Esophagus (tissue), 2 donors: ENCODE results near the gene LSG1. TPM values are rescaled to one million over a fixed set of nuclear protein-coding genes. Genes with fewer than 3 reads are reported as not detected.

Experiments
- H3K27ac ChIP-seq, 2 donors: one replicate each; pipeline ENCODE4 v1.5.1; 2013; ENCODE audit warnings: low read depth in 2 of 2, mild to moderate bottlenecking in 2 of 2, inconsistent platforms in 1 of 2, low read length in 1 of 2, moderate library complexity in 1 of 2
- H3K27me3 ChIP-seq, 2 donors: one replicate each; pipeline ENCODE4 v1.6.1; 2013; ENCODE audit warnings: low read length in 2 of 2, control low read depth in 1 of 2, mild to moderate bottlenecking in 1 of 2; ENCODE audit not compliant: insufficient read depth in 2 of 2, control insufficient read depth in 1 of 2
- H3K36me3 ChIP-seq, 2 donors: one replicate each; pipeline ENCODE4 v1.6.1; 2013; ENCODE audit warnings: low read length in 1 of 2; ENCODE audit not compliant: control insufficient read depth in 2 of 2, insufficient read depth in 2 of 2
- H3K4me1 ChIP-seq, 2 donors: one replicate each; pipeline ENCODE4 v1.6.1; 2013; ENCODE audit warnings: low read length in 1 of 2; ENCODE audit not compliant: control insufficient read depth in 2 of 2, insufficient read depth in 2 of 2
- H3K4me3 ChIP-seq, 2 donors: one replicate each; pipeline ENCODE4 v1.5.1; 2013; ENCODE audit warnings: low read length in 2 of 2, mild to moderate bottlenecking in 2 of 2, low read depth in 1 of 2, moderate library complexity in 1 of 2
- H3K9me3 ChIP-seq, 2 donors: one replicate each; pipeline ENCODE4 v1.6.1; 2013; ENCODE audit warnings: mild to moderate bottlenecking in 2 of 2, low read depth in 1 of 2, low read length in 1 of 2, moderate library complexity in 1 of 2; ENCODE audit not compliant: control insufficient read depth in 2 of 2, insufficient read depth in 1 of 2
- WGBS, 2 donors: extraction: QIAGEN DNeasy Blood & Tissue Kit; methylation state at CpG; one replicate each; pipeline ENCODE4 v1.1.7; 2013; 5-methylcytosine and 5-hydroxymethylcytosine counted together
- polyA plus RNA-seq, 2 donors: library from polyadenylated mRNA; stranded (reverse); fragments of 200-250 nt; gene quantifications; one replicate each; pipeline ENCODE4 v1.2.3, GENCODE V29; 2013
- donor health status: healthy with polysubstance abuse.
- donor health status: Bipolar disorder and iron deficiency.

The LSG1 gene
- polyA plus RNA-seq, 2 donors, result 14.1 to 26.5 TPM

GRCh38 chr3:194688200-194688740 lies 16.3 kb upstream of the LSG1 start:
- H3K36me3 ChIP-seq, result peaks cover 0 to 2% of the 10 kb centered on the region in 2 donors
- H3K27me3 ChIP-seq, result no peaks in the 10 kb centered on the region
- peaks cover 2 to 9% of the 10 kb centered on the region in 2 donors for H3K4me1 ChIP-seq
- peak overlapping the region; percentile 72 to 77 for H3K4me3 ChIP-seq
- H3K27ac ChIP-seq, result peak overlapping the region; percentile 43 to 77
- no peaks in the 10 kb centered on the region for H3K9me3 ChIP-seq
- 30 to 51% methylated on average over 16 of the region's 16 CpGs for WGBS, 2 donors

GRCh38 chr3:194687638-194688199 lies 15.7 kb upstream of the LSG1 start:
- no peaks in the 10 kb centered on the region for H3K9me3 ChIP-seq
- peak overlapping the region; percentile 43 to 77 for H3K27ac ChIP-seq
- H3K4me1 ChIP-seq, result peaks cover 2 to 14% of the 10 kb centered on the region in 2 donors
- peaks cover 0 to 2% of the 10 kb centered on the region in 2 donors for H3K36me3 ChIP-seq
- H3K4me3 ChIP-seq, result peak overlapping the region; percentile 72 to 77
- no peaks in the 10 kb centered on the region for H3K27me3 ChIP-seq
- 12 to 26% methylated on average over 50 to 57 of the region's 57 CpGs for WGBS, 2 donors

DNA sequence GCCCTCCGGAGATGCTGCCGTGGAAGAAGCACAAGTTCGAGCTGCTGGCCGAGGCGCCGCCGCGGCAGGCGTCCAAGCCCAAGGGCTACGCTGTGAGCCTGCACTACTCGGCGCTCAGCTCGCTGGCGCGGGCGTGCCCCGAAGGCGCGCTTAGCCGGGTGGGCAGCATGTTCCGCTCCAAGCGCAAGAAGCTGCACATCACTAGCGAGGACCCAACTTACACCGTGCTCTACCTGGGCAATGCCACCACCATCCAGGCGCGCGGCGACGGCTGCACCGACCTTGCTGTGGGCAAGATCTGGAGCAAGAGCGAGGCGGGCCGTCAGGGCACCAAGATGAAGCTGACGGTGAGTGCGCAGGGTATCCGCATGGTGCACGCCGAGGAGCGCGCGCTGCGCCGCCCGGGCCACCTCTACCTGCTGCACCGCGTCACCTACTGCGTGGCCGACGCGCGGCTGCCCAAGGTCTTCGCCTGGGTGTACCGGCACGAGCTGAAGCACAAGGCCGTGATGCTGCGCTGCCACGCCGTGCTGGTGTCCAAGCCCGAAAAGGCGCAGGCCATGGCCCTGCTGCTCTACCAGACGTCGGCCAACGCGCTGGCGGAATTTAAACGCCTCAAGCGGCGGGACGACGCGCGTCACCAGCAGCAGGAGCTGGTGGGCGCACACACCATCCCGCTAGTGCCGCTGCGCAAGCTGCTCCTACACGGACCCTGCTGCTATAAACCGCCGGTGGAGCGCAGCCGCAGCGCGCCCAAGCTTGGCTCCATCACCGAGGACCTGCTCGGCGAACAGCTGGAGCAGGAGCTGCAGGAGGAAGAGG lies 15.0 kb upstream of the LSG1 start:
- Histone ChIP-seq H3K27ac (peak overlapping the region; percentile 55 to 84), H3K4me1 (peaks cover 2 to 14% of the 10 kb centered on the region in 2 donors), H3K36me3 (peaks cover 0 to 2% of the 10 kb centered on the region in 2 donors), H3K27me3 (no peaks in the 10 kb centered on the region), H3K9me3 (no peaks in the 10 kb centered on the region), H3K4me3 (peak overlapping the region; percentile 72 to 77)
- WGBS, 2 donors, result 2 to 12% methylated on average over 82 to 86 of the region's 86 CpGs

DNA sequence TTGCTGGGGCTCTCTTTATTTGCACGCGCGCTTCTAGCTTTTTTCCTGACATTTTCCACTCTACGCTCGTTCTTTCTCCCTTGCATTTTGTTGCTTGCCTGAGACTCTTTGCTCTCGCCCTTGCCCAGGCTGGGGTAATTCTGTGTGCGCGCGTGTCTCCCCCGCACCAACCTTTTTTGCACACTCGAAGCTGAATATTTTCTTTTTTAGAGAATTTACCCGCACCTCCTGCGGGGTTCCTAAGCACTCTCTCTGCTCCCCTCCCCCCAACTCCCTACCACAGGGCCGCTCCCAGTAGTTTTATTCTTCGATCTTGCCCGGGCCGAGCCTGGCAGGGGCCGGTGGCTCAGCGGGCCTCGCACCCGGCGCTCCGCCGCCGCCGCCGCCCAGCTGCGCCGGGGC lies 14.4 kb upstream of the LSG1 start:
- Histone ChIP-seq H3K9me3 (no peaks in the 10 kb centered on the region), H3K27ac (peak overlapping the region; percentile 74 to 84), H3K36me3 (peaks cover 0 to 2% of the 10 kb centered on the region in 2 donors), H3K4me1 (peaks cover 2 to 14% of the 10 kb centered on the region in 2 donors), H3K4me3 (peak overlapping the region; percentile 72 to 77), H3K27me3 (no peaks in the 10 kb centered on the region)
- WGBS, 2 donors, result 0 to 1% methylated on average over 29 of the region's 29 CpGs

DNA sequence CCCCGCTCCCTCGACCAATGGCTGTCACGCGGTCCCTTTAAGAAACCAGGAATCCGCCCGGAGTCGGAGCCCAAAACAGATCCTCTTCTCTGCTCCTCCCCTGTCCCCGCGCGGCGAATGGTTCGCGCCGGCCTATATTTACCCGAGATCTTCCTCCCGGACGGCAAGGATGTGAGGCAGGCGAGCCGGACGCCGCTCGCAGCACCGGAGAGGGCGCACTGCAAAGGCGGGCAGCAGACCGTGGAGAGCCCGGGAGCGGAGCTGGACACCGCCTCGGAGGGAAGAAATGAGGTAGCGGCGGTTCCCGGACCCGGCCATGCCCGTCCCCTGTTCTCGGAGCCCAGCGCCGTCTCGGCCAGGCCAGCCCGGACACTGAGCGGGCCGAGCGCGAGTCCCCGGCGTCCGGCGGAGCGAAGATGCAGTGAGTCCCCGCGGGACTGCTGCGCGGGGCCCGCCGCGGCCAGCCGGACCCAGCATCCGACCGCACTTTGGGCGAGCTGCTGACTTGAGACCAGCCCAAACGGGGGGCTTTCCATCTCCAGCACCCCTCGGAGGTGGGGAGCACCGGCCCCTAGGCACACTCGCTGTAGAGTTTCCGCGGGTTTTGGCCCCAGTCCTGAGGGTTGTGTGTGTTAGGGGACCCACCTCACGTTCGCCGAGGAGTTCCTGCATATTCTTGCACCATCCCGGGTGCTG lies 13.9 kb upstream of the LSG1 start, which contains the start of gene FAM43A:
Gene FAM43A (plus strand): TSS at position 166 of the 696 bp plus-strand sequence. CDS start 944 bp downstream, outside the sequence.
- peaks cover 2 to 14% of the 10 kb centered on the region in 2 donors for H3K4me1 ChIP-seq
- no peaks in the 10 kb centered on the region for H3K9me3 ChIP-seq
- H3K27ac ChIP-seq, result peak within 1 kb of the TSS; percentile 74 to 84
- peak within 1 kb of the TSS; percentile 72 to 77 for H3K4me3 ChIP-seq
- H3K36me3 ChIP-seq, result peaks cover 0 to 2% of the 10 kb centered on the region in 2 donors
- 1% methylated on average over 70 of the region's 70 CpGs for whole genome bisulfite sequencing, 2 donors
- H3K27me3 ChIP-seq, result no peaks in the 10 kb centered on the region

GRCh38 chr3:194685065-194685717 lies 13.2 kb upstream of the LSG1 start:
- Histone ChIP-seq H3K4me1 (peaks cover 2 to 14% of the 10 kb centered on the region in 2 donors), H3K9me3 (no peaks in the 10 kb centered on the region), H3K27ac (peak overlapping the region; percentile 50 to 84), H3K27me3 (no peaks in the 10 kb centered on the region), H3K36me3 (peaks cover 0 to 2% of the 10 kb centered on the region in 2 donors), H3K4me3 (peak overlapping the region; percentile 72 to 77)
- WGBS, 2 donors, result 49 to 56% methylated on average over 13 of the region's 13 CpGs

DNA sequence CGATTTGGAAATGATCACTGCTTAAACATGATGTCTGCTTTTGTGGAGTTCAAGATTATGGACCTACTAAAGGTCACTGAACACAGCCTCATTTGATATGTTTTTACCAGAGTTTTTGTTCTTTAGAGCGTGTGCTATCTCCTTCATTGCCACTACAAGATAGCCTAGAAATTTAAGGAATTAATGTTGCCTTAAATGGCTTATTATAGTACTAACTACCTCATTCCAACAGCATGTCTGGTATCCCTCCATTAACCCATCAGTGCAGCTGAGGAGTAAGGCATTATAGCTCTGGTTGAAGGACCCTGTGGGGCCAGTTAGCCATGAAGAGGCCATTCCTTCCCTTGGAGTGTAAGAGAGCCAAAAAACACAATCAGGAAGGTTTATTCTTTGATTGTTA lies 11.4 kb upstream of the LSG1 start:
- Histone ChIP-seq H3K36me3 (peaks cover 0 to 2% of the 10 kb centered on the region in 2 donors), H3K9me3 (no peaks in the 10 kb centered on the region), H3K4me1 (peaks cover 2 to 14% of the 10 kb centered on the region in 2 donors), H3K27me3 (no peaks in the 10 kb centered on the region), H3K4me3 (no peak overlapping the region), H3K27ac (peak overlapping the region; percentile 75 to 88)
- 79 to 84% methylated on average over 2 of the region's 2 CpGs for WGBS, 2 donors

DNA sequence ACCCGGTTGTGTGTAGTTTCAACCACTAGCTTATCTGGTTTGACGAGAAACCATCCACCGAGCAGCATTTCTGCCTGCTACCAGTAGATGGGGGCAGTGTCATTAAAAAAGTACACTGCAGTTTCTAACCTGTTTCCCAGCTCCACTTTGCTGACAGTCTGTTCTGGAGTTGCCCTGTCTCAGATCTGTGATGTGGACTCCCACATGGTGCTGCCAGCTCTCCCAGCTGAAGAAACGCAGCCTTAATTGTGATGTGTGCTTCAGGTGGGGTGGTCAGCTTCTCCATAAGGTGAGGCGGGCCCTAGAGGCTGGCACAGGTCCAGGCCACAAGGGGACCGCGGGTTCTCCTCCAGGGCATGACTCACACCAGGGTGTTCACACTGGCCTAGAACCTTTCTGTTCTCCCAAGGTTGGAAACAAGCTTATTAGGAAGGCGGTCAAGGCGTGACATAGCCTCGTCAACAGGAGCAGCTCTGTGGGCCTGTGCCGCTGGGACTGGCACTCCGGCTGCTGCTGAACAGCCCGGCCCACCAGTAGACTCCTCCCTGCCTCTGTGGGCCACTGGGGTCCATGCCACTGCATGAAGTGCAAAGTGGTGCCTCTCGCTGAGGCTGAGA lies 10.8 kb upstream of the LSG1 start:
- Histone ChIP-seq H3K4me3 (no peak overlapping the region), H3K9me3 (no peaks in the 10 kb centered on the region), H3K27me3 (no peaks in the 10 kb centered on the region), H3K4me1 (peaks cover 2 to 14% of the 10 kb centered on the region in 2 donors), H3K27ac (peak overlapping the region; percentile 75 to 88), H3K36me3 (peaks cover 0 to 2% of the 10 kb centered on the region in 2 donors)
- WGBS, 2 donors, result 29 to 33% methylated on average over 14 of the region's 14 CpGs
